ENCODE data around the gene FES. TPM values are rescaled to one million over a fixed set of nuclear protein-coding genes. Genes with fewer than 3 reads are reported as not detected.

FES gene
- total and polyA plus RNA-seq, 2 of the 13 experiments (the other 11 are each of a cell fraction or from before 2014, with no cell fraction given), result 4.0 to 9.5 TPM

GRCh38 chr15:90911906-90912769, 27.8 kb downstream of the FES start (continued):
- TF ChIP-seq, protein P1, sequence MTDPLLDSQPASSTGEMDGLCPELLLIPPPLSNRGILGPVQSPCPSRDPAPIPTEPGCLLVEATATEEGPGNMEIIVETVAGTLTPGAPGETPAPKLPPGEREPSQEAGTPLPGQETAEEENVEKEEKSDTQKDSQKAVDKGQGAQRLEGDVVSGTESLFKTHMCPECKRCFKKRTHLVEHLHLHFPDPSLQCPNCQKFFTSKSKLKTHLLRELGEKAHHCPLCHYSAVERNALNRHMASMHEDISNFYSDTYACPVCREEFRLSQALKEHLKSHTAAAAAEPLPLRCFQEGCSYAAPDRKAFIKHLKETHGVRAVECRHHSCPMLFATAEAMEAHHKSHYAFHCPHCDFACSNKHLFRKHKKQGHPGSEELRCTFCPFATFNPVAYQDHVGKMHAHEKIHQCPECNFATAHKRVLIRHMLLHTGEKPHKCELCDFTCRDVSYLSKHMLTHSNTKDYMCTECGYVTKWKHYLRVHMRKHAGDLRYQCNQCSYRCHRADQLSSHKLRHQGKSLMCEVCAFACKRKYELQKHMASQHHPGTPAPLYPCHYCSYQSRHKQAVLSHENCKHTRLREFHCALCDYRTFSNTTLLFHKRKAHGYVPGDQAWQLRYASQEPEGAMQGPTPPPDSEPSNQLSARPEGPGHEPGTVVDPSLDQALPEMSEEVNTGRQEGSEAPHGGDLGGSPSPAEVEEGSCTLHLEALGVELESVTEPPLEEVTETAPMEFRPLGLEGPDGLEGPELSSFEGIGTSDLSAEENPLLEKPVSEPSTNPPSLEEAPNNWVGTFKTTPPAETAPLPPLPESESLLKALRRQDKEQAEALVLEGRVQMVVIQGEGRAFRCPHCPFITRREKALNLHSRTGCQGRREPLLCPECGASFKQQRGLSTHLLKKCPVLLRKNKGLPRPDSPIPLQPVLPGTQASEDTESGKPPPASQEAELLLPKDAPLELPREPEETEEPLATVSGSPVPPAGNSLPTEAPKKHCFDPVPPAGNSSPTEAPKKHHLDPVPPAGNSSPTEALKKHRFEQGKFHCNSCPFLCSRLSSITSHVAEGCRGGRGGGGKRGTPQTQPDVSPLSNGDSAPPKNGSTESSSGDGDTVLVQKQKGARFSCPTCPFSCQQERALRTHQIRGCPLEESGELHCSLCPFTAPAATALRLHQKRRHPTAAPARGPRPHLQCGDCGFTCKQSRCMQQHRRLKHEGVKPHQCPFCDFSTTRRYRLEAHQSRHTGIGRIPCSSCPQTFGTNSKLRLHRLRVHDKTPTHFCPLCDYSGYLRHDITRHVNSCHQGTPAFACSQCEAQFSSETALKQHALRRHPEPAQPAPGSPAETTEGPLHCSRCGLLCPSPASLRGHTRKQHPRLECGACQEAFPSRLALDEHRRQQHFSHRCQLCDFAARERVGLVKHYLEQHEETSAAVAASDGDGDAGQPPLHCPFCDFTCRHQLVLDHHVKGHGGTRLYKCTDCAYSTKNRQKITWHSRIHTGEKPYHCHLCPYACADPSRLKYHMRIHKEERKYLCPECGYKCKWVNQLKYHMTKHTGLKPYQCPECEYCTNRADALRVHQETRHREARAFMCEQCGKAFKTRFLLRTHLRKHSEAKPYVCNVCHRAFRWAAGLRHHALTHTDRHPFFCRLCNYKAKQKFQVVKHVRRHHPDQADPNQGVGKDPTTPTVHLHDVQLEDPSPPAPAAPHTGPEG (CRISPR knock-in tag; IDR thresholded peaks at IDR 0.05), result no peak
- no peak for TF ChIP-seq ZNF484 (CRISPR knock-in tag; IDR thresholded peaks at IDR 0.05; ENCODE audit: borderline replicate concordance, low read depth)
- TF ChIP-seq ZBED4 (CRISPR knock-in tag; IDR thresholded peaks at IDR 0.05; ENCODE audit: borderline replicate concordance), result no peak
- TF ChIP-seq MEF2D (CRISPR knock-in tag; IDR thresholded peaks at IDR 0.05), result no peak

All from HepG2 (cell line).